GM18499 (cell line): ENCODE results near the gene USP46.

Experiments
- ATAC-seq: cut with Tn5 transposase; IDR thresholded peaks from one replicate; pipeline ENCODE4 v1.9.1; 2021; ENCODE audit warnings: moderate number of reproducible peaks; ENCODE audit not compliant: insufficient read depth, unreplicated experiment

USP46 gene, protein sequence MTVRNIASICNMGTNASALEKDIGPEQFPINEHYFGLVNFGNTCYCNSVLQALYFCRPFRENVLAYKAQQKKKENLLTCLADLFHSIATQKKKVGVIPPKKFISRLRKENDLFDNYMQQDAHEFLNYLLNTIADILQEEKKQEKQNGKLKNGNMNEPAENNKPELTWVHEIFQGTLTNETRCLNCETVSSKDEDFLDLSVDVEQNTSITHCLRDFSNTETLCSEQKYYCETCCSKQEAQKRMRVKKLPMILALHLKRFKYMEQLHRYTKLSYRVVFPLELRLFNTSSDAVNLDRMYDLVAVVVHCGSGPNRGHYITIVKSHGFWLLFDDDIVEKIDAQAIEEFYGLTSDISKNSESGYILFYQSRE

DNA sequence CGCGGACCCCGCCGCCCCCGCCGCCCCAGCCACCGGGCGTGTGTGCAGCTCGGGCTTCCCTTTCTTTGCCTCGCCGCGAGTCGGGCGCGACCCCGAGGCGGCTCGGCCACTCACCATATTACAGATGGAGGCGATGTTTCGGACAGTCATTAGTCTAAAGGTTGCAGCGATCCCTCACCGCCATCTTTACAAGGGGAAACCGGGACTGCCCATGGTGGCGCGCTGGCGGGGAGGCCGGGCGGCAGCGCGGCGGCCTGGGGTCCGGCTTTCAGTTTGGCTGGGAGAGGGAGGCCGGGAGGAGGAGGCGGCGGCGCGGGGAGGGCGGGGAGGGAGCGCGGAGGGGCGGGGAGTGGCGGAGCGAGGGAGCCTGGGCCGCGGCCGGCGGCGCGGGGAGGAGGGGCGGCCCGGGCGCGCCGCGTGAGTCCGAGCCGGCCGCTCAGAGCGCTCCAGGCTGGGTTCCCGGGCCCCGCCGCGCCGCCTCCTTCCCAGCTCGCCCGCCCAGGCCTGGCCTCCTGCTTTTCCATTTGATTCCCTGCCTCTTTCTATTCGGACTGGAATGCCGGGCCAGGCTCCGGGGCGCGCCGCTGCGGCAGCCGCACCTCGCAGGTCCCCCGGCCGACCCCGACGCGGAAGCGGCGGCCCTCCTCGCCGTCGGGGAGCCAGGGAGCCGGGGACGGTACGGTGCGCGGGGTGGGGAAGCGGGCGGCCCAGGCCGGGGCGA is at the start of gene USP46:
USP46 (minus strand) TSS at position 301 of the 721 bp plus-strand sequence; CDS start at position 150, 151 bp downstream.
- ATAC-seq = peak; percentile 53

DNA sequence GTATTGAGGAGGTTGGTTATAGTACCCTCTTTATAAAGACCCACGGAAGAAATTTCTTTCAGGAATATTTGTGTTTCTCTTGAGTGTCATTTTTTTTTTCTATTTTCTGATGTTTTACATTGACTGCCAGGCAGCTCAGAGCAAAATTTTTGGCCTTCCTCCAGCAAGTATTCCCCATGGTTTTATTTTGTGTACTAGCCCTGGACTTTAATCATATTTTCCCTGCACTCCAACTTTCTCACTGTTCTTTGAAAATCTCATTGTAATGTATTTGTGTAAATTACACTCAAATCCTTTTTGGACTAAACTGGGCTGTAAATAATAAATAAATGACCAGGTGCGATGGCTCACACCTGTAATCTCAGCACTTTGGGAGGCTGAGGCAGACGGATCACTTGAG is 45.6 kb upstream of the USP46 start:
- ATAC-seq = no peak

DNA sequence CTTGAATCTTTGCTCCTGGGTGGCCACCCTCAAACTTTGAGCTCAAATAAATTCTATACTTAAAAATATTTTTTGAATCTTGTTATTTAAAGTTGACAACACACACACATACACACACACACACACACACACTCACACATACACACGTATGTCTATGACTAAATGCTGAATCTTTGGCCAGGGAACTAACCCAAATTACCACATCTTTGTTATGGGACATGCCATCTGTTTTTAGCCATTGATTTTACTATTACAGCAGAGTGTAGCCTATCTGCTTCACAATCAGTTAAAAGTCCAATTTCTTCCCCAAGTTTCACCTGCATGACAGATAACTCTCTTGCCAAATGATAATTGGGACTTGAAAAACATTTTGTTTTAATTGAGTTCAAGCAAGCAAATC is 45.0 kb upstream of the USP46 start:
- no peak for ATAC-seq

DNA sequence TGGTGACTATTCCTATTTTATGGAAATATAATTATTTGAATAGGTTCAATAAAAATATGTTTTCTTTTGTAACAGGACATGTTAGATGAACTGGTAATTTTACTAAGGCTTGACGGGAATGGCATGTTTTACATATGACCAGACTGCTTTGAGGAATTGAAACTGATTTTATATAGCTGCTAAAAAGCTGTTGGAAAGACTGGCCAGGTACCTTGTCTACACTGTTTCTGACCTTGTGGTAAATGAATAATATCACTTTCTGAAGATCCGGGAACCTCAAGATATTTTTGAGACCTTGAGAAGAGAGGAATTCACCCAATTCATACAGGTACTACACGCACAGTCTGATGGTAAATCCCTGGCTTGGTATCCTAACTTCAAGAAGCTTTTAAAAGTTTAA is 42.1 kb upstream of the USP46 start:
- ATAC-seq = peak; percentile 94

DNA sequence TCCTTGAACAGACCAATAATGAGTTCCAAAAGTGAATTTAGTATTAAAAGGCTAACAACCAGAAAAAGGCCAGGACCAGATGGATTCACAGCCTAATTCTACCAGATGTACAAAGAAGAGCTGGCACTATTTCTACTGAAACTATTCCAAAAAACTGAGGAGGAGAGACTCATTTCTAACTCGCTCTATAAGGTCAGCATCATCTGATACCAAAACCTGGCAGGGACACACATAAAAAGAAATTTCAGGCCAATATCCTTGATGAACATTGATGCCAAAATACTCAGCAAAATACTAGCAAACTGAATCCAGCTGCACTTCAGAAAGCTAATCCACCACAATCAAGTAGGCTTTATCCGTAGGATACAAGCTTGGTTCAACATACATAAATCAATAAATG is 35.8 kb upstream of the USP46 start:
- no peak for ATAC-seq

DNA sequence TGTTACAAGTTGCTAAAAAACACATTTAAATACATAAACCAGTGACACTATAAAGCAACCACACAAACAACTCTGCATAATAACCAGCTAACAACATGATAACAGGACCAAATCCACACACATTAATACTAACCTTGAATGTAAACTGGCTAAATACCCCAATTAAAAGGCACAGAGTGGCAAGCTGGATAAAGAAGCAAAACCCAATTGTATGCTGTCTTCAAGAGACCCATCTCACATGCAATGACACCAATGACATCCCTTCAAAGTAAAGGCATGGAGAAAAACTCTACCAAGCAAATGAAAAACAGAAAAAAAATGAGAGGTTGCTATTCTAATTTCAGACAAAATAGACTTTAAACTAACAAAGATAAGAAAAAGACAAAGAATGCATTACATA is 34.4 kb upstream of the USP46 start:
- no peak for ATAC-seq

DNA sequence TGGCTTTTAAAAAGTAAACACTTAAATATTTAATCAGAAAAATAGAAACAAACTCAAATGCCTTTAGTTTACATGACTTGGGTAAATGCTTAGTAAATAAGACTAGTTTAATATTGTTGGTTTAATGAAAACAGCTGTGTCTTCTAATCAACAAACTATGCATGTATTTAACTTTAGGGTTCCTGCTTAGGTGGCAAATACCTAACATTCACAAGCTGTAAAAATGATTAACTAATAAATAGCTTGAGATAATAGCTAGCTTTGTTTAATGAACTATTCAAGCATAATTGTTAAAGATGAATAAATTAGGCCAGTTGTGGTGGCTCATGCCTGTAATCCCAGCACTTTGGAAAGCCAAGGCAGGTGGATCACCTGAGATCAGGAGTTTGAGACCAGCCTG is 30.0 kb upstream of the USP46 start:
- no peak for ATAC-seq

DNA sequence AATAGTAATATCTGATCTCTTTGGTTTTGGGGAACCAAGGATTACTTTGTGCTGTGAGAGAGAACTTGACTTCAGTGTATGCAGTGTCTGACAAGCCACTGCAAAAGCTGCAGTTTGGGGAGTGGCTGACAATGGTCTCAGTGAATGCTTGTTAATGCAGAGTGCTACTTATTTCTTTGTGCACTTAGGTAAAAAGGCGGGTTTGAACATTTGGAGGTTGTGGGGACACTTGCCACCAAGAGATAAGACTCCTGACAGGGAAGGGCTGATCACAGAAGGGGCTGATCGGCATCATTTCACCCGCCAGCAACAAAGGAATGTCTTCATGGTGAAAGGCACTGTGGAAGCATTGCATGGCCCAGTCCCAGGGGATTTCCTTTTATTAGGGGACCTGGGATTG is 28.6 kb upstream of the USP46 start:
- no peak for ATAC-seq

DNA sequence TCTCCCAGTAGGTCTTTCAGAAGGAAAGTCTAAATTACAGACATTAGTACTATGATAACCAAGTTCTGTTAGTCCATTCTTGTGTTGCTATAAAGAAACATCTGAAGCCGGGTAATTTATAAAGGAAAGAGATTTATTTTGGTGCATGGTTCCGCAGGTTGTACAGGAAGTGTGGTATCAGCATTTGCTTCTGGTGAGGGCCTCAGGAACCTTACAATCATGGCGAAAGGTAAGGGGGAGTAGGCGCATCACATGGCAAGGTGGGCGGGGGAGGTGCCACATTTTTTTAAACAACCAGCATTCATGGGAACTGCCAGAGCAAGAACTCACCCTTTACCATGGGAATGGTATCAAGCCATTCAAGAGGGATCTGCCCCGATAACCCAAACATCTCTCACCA is 26.2 kb upstream of the USP46 start:
- ATAC-seq = no peak

DNA sequence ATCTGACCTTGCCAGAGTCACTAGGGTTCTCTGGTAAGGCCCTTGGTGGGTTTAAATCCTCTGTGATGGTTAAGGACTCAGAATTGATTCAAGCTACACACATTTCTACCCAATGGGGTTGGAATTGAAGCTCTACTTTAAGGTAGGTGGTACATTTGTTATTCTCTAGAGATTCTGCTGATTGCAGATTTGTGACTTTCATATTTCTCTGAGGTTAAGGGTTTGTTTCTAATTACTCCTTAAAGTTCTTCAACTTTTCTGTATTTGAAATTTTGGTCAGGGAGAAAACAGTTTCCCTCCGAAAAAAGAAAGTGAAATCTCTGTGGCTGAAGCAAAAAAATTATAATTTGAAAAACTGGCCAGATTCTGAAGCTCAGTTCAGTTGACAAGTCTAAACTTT is 25.8 kb upstream of the USP46 start:
- no peak for ATAC-seq

DNA sequence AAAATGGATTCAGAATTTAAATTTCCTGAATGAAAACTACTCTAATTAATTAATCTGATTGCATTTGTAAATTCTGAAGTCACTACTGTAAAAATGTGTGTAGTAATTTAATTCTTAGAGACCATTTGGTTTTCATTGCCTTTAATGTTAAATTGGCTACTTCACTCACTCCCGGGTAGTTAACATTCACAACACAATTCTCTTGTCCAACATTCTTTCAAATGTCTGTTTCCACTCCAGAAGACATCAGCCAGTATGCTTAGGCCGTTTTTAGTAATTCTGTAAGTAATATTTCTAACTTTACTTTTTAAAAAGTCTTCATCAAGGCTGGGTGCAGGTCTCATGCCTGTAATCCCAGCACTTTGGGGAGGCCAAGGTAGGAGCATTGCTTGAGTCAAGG is 21.3 kb upstream of the USP46 start:
- no peak for ATAC-seq

DNA sequence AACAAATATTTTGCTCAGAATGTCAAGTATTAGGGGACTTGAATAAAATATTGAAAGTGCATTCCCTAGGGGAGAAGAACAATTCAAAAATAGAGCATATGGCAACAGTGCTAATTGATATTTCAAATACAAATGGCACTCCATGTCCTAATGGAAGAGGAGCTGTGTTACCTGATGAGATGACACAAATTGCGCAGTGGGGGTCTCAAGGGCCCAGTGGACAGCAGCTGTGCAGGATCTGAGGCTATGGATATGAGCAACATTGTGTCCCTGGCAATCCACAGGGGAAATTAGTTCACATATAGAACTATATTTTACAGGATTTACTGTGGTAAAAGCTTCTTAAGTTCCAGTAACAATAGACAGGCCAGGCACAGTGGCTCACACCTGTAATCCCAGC is 17.4 kb upstream of the USP46 start:
- ATAC-seq = no peak

DNA sequence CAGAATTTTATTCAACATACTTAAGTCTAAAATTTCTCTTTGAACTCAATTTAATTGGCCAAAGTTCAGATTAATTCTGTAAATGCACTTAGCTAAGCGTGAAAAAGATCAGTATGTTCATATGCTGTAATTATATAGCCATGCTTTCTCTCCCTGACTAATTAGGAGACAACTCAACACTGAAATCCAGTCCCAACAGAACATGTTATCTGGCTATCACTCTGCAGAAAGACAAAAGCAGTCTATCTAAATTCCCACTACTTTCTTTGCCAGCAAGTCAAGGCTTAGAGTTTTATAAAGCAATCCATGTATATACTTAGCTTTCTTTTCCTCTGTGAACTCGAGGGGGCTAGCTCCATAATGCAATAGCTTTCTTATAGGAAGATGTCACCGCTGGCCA is 16.0 kb upstream of the USP46 start:
- ATAC-seq = no peak

DNA sequence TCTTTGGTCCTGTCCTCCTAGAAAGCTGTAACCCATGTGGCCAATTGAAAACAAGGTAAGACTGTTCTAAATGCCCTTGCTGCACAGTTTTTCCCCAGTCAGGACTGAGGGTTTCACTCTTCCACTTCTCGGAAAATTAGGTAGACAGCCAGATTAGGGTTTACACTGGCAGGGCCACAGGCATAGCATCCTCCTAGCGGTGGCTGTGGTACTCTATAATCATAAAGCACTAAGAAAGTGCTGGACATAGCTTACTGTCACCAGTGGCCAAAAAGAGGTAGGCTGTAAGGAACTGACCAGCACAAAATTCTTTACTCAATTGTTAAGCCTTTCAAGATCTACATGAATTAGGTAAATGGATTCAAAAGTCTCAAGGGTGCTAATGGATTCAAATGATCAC is 11.6 kb upstream of the USP46 start:
- ATAC-seq = no peak

DNA sequence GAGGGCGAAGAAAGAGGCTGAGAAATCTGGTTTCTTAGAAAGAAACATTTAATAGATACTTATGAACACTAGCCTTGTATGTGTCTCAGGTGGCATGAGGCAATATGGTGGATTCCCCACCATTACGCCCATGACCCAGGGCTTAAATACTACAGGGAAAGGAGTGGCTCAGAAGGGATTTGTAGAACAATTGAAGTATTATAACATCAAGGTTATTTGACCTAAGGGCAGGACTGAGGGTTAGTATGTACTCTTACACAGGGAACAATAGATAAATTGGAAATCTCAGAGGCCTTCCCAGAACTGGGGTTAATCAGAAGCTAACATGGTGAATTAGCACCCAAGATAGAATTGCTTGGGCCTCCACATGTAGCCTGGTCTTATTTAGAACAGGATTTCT is 11.0 kb upstream of the USP46 start:
- no peak for ATAC-seq

DNA sequence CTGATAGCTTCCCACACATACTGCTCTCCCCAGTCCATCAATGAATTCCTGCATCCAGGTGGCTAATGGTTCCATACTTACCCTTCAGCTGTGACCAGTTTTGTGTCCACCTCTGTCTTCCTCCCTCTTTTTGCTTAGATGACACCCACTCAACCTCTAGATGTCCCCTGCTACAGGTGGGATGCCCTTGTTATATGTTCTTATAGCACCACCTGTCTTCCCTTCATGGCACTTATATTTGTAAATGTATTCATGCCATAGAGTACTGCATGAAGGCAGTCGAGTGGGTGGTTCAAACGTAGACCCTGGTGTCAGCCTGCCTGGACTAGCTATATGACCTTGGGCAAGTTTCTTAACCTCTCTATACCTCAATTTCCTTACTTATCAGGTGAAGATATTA is 6.5 kb upstream of the USP46 start:
- ATAC-seq = peak; percentile 65

DNA sequence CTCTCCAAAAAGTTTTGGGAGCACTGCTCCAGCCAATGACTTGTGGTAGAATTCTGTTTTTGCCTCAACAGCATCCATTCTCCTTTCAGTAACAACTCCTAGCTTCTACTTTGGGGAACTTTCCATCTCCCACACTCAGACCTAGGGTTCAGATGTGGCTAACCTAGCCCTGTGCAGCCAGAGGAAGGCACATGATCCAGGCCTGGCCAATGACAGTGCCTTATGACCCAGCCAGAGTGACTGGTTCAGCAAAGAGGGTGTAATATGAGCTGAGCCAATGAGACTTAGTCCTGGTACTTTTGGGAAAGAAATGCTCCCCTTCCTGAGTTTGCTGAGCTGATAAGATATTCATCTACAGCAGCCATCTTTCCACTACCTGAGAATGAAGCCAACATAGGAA is 5.4 kb upstream of the USP46 start:
- ATAC-seq = no peak

DNA sequence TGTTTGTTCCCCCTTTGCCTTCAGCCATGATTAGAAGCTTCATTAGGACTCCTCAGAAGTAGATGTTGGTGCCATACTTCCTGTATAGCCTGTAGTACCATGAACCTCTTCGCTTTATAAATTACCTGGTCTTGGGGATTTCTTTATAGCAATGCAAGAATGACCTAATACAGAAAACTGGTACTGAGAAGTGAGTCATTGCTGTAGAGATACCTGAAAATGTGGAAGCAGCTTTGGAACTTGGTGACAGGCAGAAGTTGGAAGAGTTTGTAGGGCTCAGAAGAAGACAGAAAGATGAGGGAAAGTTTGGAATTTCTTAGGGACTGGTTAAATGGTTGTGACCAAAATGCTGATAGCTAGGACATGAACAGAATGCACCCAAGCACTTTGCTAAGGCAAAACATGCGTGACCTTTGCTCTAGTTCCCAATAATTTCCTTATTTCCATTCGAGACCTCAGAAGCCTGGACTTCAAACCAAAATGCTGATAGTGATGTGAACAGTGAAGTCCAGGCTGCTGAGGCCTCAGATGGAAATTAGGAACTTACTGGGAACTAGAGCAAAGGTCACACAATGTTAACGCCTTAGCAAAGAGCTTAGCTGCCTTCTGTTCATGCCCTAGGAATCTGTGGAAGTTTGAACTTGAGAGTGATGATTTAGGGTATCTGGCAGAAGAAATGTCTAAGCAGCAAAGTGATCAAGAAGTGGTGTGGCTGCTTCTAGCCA is 3.0 kb upstream of the USP46 start:
- no peak for ATAC-seq

DNA sequence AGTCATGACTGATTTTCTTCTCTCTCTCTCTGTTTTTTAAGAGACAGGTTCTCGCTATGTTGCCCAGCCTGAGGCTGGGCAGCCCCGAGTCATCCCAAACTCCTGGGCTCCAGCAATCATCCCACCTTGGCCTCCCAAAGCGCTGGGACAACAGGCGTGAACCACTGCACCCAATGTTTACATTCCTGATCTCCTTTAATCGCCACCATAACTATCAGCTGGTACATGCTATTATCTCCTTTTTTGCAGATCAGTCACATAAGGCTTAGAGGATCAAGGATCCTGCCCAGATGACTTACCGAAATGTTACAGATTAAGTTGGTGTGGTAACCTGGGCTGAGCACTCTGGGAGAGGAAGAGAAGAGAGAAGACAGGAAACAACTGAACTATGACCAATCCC is 1.5 kb upstream of the USP46 start:
- ATAC-seq = no peak

DNA sequence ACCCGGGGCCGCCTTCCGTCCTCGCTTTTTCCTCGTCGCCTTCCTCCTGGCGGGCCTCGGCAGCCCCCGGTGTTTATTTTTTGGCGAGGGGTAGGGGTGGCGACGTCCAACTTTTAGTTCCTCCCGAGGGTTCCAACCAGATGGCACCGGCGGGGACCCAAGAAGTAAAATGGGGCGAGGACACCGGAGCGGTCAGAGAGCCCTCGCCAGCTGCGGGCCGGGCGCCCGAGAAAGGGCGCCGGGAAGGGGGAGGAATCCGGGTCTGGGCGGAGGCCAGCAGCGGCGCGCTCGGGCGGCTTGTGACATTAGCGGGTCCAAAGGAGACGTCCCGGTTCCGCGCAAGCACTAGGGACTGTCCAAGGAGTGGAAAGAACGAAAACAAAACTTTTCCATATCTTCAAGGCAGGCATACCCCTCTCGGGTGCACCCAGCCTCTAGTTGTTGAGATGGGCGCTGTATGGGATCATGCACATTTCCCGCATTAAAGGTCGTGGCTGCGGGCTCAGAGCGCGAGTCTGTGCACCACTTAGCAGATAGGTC is 691 bp upstream of the USP46 start:
- ATAC-seq = no peak

DNA sequence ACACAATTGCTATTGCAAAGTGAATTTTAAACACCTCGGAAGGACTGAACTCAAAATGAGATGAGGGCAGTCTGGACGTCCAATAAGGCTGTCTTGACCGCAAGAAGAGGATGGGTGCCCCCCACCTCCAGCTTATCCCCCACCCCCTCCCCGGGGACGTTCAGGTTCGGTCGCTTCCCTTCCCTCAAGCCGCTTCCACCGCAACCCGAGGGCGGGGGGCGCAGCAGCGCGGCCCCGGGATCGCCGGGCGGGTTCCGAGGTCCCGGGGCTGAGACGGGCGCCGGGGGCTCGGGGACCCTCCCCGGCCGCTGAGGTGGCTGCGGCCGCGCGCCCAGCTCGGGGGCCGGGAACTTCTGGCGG is 480 bp downstream of the USP46 start:
- no peak for ATAC-seq
